ENCODE data around the gene BAMBI.

BAMBI gene

GRCh38 chr10:28676326-28676967, 874 bp upstream of the BAMBI start:
- DNase-seq (ENCODE audit: low read depth), result no peak

- DNase-seq (ENCODE audit: low read depth), result no peak
Measured at GRCh38 chr10:28677888-28678686, 766 bp downstream of the BAMBI start.

GRCh38 chr10:28678687-28679457, 1.6 kb downstream of the BAMBI start:
- DNase-seq (ENCODE audit: low read depth), result no peak

GRCh38 chr10:28679581-28680357, 2.4 kb downstream of the BAMBI start:
- no peak for DNase-seq (ENCODE audit: low read depth)

- DNase-seq (ENCODE audit: low read depth), result no peak
Measured at GRCh38 chr10:28680358-28680752, 3.0 kb downstream of the BAMBI start.

- DNase-seq (ENCODE audit: low read depth), result no peak
Measured at GRCh38 chr10:28681291-28681763, 4.0 kb downstream of the BAMBI start.

- peak; percentile 81 for DNase-seq (ENCODE audit: low read depth)
Measured at GRCh38 chr10:28681928-28682750, 4.8 kb downstream of the BAMBI start.

- DNase-seq (ENCODE audit: low read depth), result no peak
Measured at GRCh38 chr10:28684157-28684985, 7.0 kb downstream of the BAMBI start.

- DNase-seq (ENCODE audit: low read depth), result no peak
Measured at GRCh38 chr10:28684986-28685580, 7.8 kb downstream of the BAMBI start.

GRCh38 chr10:28685717-28686116, 8.4 kb downstream of the BAMBI start:
- DNase-seq (ENCODE audit: low read depth), result no peak

GRCh38 chr10:28686835-28687682, 9.7 kb downstream of the BAMBI start:
- DNase-seq (ENCODE audit: low read depth), result no peak

- no peak for DNase-seq (ENCODE audit: low read depth)
Measured at GRCh38 chr10:28687683-28688001, 10.3 kb downstream of the BAMBI start.

GRCh38 chr10:28690545-28690944, 13.2 kb downstream of the BAMBI start:
- DNase-seq (ENCODE audit: low read depth), result no peak

GRCh38 chr10:28691187-28691694, 13.9 kb downstream of the BAMBI start:
- DNase-seq (ENCODE audit: low read depth), result no peak

GRCh38 chr10:28692050-28692449, 14.7 kb downstream of the BAMBI start:
- no peak for DNase-seq (ENCODE audit: low read depth)

- no peak for DNase-seq (ENCODE audit: low read depth)
Measured at GRCh38 chr10:28694530-28694929, 17.2 kb downstream of the BAMBI start.

- DNase-seq (ENCODE audit: low read depth), result no peak
Measured at GRCh38 chr10:28698075-28698474, 20.8 kb downstream of the BAMBI start.

GRCh38 chr10:28704464-28705161, 27.3 kb downstream of the BAMBI start:
- no peak for DNase-seq (ENCODE audit: low read depth)
